K562 (cell line): ENCODE results near the gene MOB1A. TPM values are rescaled to one million over a fixed set of nuclear protein-coding genes. Genes with fewer than 3 reads are reported as not detected.

Experiments
- BRD9 ChIP-seq: fragments of 450-650 bp; IDR thresholded peaks from 2 replicates; pipeline ENCODE4 v1.6.1; 2018; ENCODE audit warnings: low read depth; ENCODE audit not compliant: partially characterized antibody
- ELF2 ChIP-seq: fragments of 250-450 bp; sonication (Bioruptor Pico); IDR thresholded peaks from 2 replicates; pipeline ENCODE4 v1.5.0; 2021; ENCODE audit warnings: mild to moderate bottlenecking
- ERF ChIP-seq: fragments of 450-650 bp; formaldehyde crosslinking; IDR thresholded peaks from 2 replicates; pipeline ENCODE4 v1.4.0; 2020; ENCODE audit warnings: mild to moderate bottlenecking, mixed read lengths
- GATA2 ChIP-seq: sonication (generic); formaldehyde crosslinking; IDR thresholded peaks from 2 replicates; pipeline ENCODE4 v1.4.0; 2020; ENCODE audit warnings: mild to moderate bottlenecking, missing genetic modification reagents
- MAZ ChIP-seq, 2 experiments: fragments of 450-650 bp in 1 of 2; sonication (generic) in 1 of 2; formaldehyde crosslinking; IDR thresholded peaks in 1 of 2; conservative IDR thresholded peaks in 1 of 2; 2 replicates each; pipeline versions ENCODE4 v1.4.0 to v1.5.0; 2020; ENCODE audit warnings: mild to moderate bottlenecking in 1 of 2, missing genetic modification reagents in 1 of 2
- NFXL1 ChIP-seq: fragments of 450-650 bp; formaldehyde crosslinking; IDR thresholded peaks from 2 replicates; pipeline ENCODE4 v1.4.0; 2021; ENCODE audit warnings: mild to moderate bottlenecking
- NFYB ChIP-seq: IDR thresholded peaks from 2 replicates; pipeline ENCODE4 v1.6.1; 2011; ENCODE audit warnings: mild to moderate bottlenecking, moderate library complexity; ENCODE audit not compliant: insufficient read length; ENCODE audit errors: extremely low read depth
- POLR2AphosphoS5 ChIP-seq: IDR thresholded peaks from 2 replicates; pipeline ENCODE4 v1.6.1; 2011; ENCODE audit warnings: mild to moderate bottlenecking, low read depth, low read length, moderate library complexity; ENCODE audit not compliant: control insufficient read depth, insufficient read depth
- RAD21 ChIP-seq, 2 experiments: fragments of 250-450 bp in 1 of 2; fragments of 450-650 bp in 1 of 2; sonication (Bioruptor Pico) in 1 of 2; formaldehyde crosslinking in 1 of 2; IDR thresholded peaks in 1 of 2; conservative IDR thresholded peaks in 1 of 2; 2 replicates each; pipeline versions ENCODE4 v1.4.0 to v1.8.0; 2020 to 2022; ENCODE audit warnings: mild to moderate bottlenecking in 2 of 2, moderate library complexity in 1 of 2
- RFX7 ChIP-seq: fragments of 250-450 bp; sonication (Bioruptor Pico); IDR thresholded peaks from 2 replicates; pipeline ENCODE4 v1.5.1; 2021; ENCODE audit warnings: mild to moderate bottlenecking
- SAP30 ChIP-seq: fragments of 200-600 bp; sonication (generic); IDR thresholded peaks from 2 replicates; pipeline ENCODE4 v1.6.1; 2012; ENCODE audit warnings: borderline replicate concordance, low read depth, mild to moderate bottlenecking, moderate library complexity, low read length, control low read depth, inconsistent platforms; ENCODE audit not compliant: insufficient read depth, poor library complexity, severe bottlenecking
- SP2 ChIP-seq: IDR thresholded peaks from 2 replicates; pipeline ENCODE4 v1.6.1; 2011; ENCODE audit warnings: mild to moderate bottlenecking, low read depth, low read length, moderate library complexity; ENCODE audit not compliant: poor library complexity, severe bottlenecking; ENCODE audit errors: extremely low read depth
- TBP ChIP-seq: optimal IDR thresholded peaks from 2 replicates; pipeline ENCODE3; 2011; ENCODE audit warnings: low read depth, low read length, improper control_type of control experiment
- TOE1 ChIP-seq, 2 experiments: fragments of 450-650 bp in 1 of 2; sonication (generic) in 1 of 2; formaldehyde crosslinking in 1 of 2; IDR thresholded peaks; 2 replicates each; pipeline versions ENCODE4 v1.7.1 to v1.8.0; 2016 to 2022; ENCODE audit warnings: borderline replicate concordance in 2 of 2, mild to moderate bottlenecking in 2 of 2, antibody characterized with exemption in 1 of 2, inconsistent platforms in 1 of 2, low read depth in 1 of 2, missing genetic modification reagents in 1 of 2, moderate library complexity in 1 of 2
- TSC22D4 ChIP-seq: fragments of 450-650 bp; IDR thresholded peaks from 2 replicates; pipeline ENCODE4 v1.6.1; 2016; ENCODE audit warnings: missing genetic modification characterization, missing biosample characterization, control low read depth
- XRCC5 ChIP-seq: fragments of 200-400 bp; formaldehyde crosslinking; IDR thresholded peaks from 2 replicates; pipeline ENCODE4 v1.6.1; 2017; ENCODE audit warnings: low read depth, mild to moderate bottlenecking, low read length
- YBX1 ChIP-seq: fragments of 450-650 bp; IDR thresholded peaks from 2 replicates; pipeline ENCODE4 v1.7.1; 2016; ENCODE audit warnings: mild to moderate bottlenecking
- ZEB2 ChIP-seq: fragments of 450-650 bp; IDR thresholded peaks from 2 replicates; pipeline ENCODE4 v1.6.1; 2016
- ZNF197 ChIP-seq: fragments of 200-800 bp; sonication (Bioruptor generic); IDR thresholded peaks from 2 replicates; pipeline ENCODE4 v1.6.1; 2016; ENCODE audit warnings: low read depth, missing genetic modification characterization, missing compliant biosample characterization
- ZNF224 ChIP-seq: sonication (generic); formaldehyde crosslinking; IDR thresholded peaks from 2 replicates; pipeline ENCODE4 v1.8.0; 2022; ENCODE audit warnings: mild to moderate bottlenecking, missing genetic modification reagents
- ZNF23 ChIP-seq: fragments of 250-450 bp; sonication (Bioruptor Pico); IDR thresholded peaks from 2 replicates; pipeline ENCODE4 v1.4.0; 2020; ENCODE audit warnings: mild to moderate bottlenecking
- polyA plus RNA-seq, 8 experiments: library from polyadenylated mRNA; depleted of rRNA in 4 of 8; stranded (reverse) in 5 of 8; unstranded in 3 of 8; fragments of >200 nt; fragmentation: Nextera tagmentation in 2 of 8; fragmentation: Illumina TruSeq in 1 of 8; extraction: Ambion mirVana in 2 of 8; extraction: Trizol in 1 of 8; gene quantifications; 2 replicates each; pipeline versions ENCODE4 v1.2.1 to v1.2.3, GENCODE V29; 2011 to 2014; ENCODE audit warnings: inconsistent platforms in 1 of 8, missing spikeins in 1 of 8
- total RNA-seq, 7 experiments: library from RNA; depleted of rRNA in 6 of 7; stranded (reverse); fragments of >200 nt in 6 of 7; fragmentation: Illumina TruSeq in 2 of 7; extraction: Trizol in 2 of 7; gene quantifications; 2 replicates each; pipeline versions ENCODE4 v1.2.1 to v1.2.3, GENCODE V29; 2011 to 2021; ENCODE audit warnings: low replicate concordance in 1 of 7
- TF ChIP-seq, protein P1 (sequence below), 2 experiments: fragments of 450-650 bp; IDR thresholded peaks; 2 replicates each; pipeline ENCODE4 v1.6.1; 2018; ENCODE audit warnings: mild to moderate bottlenecking in 2 of 2, low read depth in 1 of 2; ENCODE audit not compliant: partially characterized antibody in 2 of 2
- TF ChIP-seq, protein P2 (sequence below): fragments of 450-650 bp; IDR thresholded peaks from 2 replicates; pipeline ENCODE4 v1.6.1; 2016

Gene MOB1A
- total and polyA plus RNA-seq, 9 of the 15 experiments (the other 6 are each of a cell fraction or from before 2014, with no cell fraction given): 24.8 to 100 (median 60.2) TPM

DNA sequence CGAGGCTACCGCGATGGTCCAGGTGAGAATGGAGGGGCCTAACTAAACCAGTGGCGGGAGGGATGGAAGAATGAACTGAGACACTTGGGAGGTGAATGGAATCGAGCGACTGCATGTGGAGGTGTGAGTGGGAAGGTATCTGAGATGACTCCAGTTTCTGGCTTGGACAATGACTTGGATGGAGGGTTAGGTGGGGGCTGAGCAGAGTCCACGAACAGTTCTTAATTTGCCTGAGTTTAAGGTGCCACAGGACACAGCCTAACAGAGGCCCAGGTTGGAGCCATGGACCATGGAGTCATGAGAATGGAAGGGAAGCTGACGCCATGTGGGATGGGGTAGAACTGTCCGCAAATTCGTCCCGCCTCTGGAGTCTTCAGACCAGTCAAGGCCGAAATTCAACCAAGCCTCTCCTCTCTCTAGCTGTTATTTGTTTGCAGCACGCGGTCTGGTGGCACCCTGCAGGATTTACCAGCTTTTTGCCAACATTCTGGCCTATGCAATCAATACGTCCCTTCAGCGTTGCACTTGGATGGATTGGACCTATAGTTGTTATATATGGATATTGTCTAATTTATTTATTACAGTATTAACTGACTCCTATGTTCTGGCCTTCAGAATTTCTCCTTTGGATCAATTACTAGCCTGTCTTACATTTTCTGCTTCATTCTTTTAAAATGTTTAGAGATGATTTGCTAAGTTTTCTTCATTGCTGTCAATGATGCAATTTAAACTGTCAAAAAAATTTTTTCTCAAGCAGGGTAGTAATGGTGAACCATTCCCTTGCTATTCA, 30.0 kb downstream of the MOB1A start (continued):
- TF ChIP-seq RAD21 (CRISPR knock-in tag; conservative IDR thresholded peaks at IDR 0.05 in 1 of 2, IDR thresholded peaks at IDR 0.05 in 1 of 2) (no peak), ZNF224 (CRISPR knock-in tag) (no peak), BRD9 (no peak), ZEB2 (0 out of 2 replicates have a peak, but pooled peaks have one; percentile 54), SAP30 (peak; percentile 45), YBX1 (no peak), MAZ (CRISPR knock-in tag; conservative IDR thresholded peaks at IDR 0.05 in 1 of 2, IDR thresholded peaks at IDR 0.05 in 1 of 2) (no peak), SP2 (no peak), TOE1 (IDR thresholded peaks at IDR 0.05; ENCODE audit: borderline replicate concordance) (0 out of 2 replicates have a peak, but pooled peaks have one; percentile 18), TOE1 (CRISPR knock-in tag; IDR thresholded peaks at IDR 0.05; ENCODE audit: borderline replicate concordance, low read depth) (no peak), ELF2 (no peak), TBP (no peak), NFYB (no peak), ERF (CRISPR knock-in tag) (no peak), GATA2 (CRISPR knock-in tag) (no peak), TSC22D4 (tag) (no peak), XRCC5 (no peak), RFX7 (no peak), ZNF197 (CRISPR knock-in tag) (no peak), NFXL1 (CRISPR knock-in tag) (no peak), POLR2AphosphoS5 (no peak), ZNF23 (CRISPR knock-in tag) (no peak)
- TF ChIP-seq, protein P1, sequence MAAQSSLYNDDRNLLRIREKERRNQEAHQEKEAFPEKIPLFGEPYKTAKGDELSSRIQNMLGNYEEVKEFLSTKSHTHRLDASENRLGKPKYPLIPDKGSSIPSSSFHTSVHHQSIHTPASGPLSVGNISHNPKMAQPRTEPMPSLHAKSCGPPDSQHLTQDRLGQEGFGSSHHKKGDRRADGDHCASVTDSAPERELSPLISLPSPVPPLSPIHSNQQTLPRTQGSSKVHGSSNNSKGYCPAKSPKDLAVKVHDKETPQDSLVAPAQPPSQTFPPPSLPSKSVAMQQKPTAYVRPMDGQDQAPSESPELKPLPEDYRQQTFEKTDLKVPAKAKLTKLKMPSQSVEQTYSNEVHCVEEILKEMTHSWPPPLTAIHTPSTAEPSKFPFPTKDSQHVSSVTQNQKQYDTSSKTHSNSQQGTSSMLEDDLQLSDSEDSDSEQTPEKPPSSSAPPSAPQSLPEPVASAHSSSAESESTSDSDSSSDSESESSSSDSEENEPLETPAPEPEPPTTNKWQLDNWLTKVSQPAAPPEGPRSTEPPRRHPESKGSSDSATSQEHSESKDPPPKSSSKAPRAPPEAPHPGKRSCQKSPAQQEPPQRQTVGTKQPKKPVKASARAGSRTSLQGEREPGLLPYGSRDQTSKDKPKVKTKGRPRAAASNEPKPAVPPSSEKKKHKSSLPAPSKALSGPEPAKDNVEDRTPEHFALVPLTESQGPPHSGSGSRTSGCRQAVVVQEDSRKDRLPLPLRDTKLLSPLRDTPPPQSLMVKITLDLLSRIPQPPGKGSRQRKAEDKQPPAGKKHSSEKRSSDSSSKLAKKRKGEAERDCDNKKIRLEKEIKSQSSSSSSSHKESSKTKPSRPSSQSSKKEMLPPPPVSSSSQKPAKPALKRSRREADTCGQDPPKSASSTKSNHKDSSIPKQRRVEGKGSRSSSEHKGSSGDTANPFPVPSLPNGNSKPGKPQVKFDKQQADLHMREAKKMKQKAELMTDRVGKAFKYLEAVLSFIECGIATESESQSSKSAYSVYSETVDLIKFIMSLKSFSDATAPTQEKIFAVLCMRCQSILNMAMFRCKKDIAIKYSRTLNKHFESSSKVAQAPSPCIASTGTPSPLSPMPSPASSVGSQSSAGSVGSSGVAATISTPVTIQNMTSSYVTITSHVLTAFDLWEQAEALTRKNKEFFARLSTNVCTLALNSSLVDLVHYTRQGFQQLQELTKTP (IDR thresholded peaks at IDR 0.05; ENCODE audit: low read depth in 1 of 2, partially characterized antibody in 2 of 2): peak in 1 of 2 experiments; percentile 23
- TF ChIP-seq, protein P2, sequence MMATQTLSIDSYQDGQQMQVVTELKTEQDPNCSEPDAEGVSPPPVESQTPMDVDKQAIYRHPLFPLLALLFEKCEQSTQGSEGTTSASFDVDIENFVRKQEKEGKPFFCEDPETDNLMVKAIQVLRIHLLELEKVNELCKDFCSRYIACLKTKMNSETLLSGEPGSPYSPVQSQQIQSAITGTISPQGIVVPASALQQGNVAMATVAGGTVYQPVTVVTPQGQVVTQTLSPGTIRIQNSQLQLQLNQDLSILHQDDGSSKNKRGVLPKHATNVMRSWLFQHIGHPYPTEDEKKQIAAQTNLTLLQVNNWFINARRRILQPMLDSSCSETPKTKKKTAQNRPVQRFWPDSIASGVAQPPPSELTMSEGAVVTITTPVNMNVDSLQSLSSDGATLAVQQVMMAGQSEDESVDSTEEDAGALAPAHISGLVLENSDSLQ: no peak
